GM23338 (cell line): ENCODE results near the gene S1PR2. TPM values are rescaled to one million over a fixed set of nuclear protein-coding genes. Genes with fewer than 3 reads are reported as not detected.

Experiments
- CTCF ChIP-seq, 2 experiments: fragments of 200-600 bp in 1 of 2; sonication (generic) in 1 of 2; conservative IDR thresholded peaks; 2 replicates each; pipeline versions ENCODE4 v1.5.1 to v1.6.1; 2016 to 2017; ENCODE audit warnings: antibody characterized with exemption in 2 of 2, low read depth in 2 of 2, mild to moderate bottlenecking in 2 of 2, moderate library complexity in 1 of 2
- EZH2 ChIP-seq: fragments of 200-600 bp; sonication (generic); IDR thresholded peaks from one replicate; pipeline ENCODE4 v1.8.0; 2017; ENCODE audit warnings: antibody characterized with exemption, mild to moderate bottlenecking, low read depth; ENCODE audit not compliant: unreplicated experiment
- EZH2phosphoT487 ChIP-seq: fragments of 200-600 bp; sonication (generic); IDR thresholded peaks from one replicate; pipeline ENCODE4 v1.8.1; 2018; ENCODE audit warnings: antibody characterized with exemption; ENCODE audit not compliant: unreplicated experiment
- STAT1 ChIP-seq: IDR thresholded peaks from one replicate; pipeline ENCODE4 v1.6.1; 2016; ENCODE audit warnings: antibody characterized with exemption; ENCODE audit not compliant: unreplicated experiment
- ZNF114 ChIP-seq: fragments of 250-450 bp; sonication (Bioruptor Pico); IDR thresholded peaks from 2 replicates; pipeline ENCODE4 v1.5.0; 2020; ENCODE audit warnings: mild to moderate bottlenecking, moderate library complexity
- polyA plus RNA-seq: library from polyadenylated mRNA; unstranded; fragments of >200 nt; fragmentation: Nextera tagmentation; extraction: Ambion mirVana; gene quantifications from 2 replicates; pipeline ENCODE4 v1.2.1, GENCODE V29; 2016
- total RNA-seq: library from RNA; depleted of rRNA; stranded (reverse); fragments of >200 nt; shearing (Covaris generic); gene quantifications from 2 replicates; pipeline ENCODE4 v1.2.3, GENCODE V29; 2014
- TF ChIP-seq, protein P1 (sequence below): fragments of 250-450 bp; sonication (Bioruptor Pico); IDR thresholded peaks from 2 replicates; pipeline ENCODE4 v1.5.0; 2020; ENCODE audit warnings: mild to moderate bottlenecking, moderate library complexity
- TF ChIP-seq, protein P2 (sequence below): IDR thresholded peaks from 2 replicates; pipeline ENCODE4 v1.6.1; 2016; ENCODE audit warnings: antibody characterized with exemption

The S1PR2 gene
- total and polyA plus RNA-seq, 2 experiments from 2014 or later = 9.2 to 13.9 TPM

GRCh38 chr19:10226376-10227025 lies 4.6 kb downstream of the S1PR2 start (continued):
- TF ChIP-seq, protein P1, sequence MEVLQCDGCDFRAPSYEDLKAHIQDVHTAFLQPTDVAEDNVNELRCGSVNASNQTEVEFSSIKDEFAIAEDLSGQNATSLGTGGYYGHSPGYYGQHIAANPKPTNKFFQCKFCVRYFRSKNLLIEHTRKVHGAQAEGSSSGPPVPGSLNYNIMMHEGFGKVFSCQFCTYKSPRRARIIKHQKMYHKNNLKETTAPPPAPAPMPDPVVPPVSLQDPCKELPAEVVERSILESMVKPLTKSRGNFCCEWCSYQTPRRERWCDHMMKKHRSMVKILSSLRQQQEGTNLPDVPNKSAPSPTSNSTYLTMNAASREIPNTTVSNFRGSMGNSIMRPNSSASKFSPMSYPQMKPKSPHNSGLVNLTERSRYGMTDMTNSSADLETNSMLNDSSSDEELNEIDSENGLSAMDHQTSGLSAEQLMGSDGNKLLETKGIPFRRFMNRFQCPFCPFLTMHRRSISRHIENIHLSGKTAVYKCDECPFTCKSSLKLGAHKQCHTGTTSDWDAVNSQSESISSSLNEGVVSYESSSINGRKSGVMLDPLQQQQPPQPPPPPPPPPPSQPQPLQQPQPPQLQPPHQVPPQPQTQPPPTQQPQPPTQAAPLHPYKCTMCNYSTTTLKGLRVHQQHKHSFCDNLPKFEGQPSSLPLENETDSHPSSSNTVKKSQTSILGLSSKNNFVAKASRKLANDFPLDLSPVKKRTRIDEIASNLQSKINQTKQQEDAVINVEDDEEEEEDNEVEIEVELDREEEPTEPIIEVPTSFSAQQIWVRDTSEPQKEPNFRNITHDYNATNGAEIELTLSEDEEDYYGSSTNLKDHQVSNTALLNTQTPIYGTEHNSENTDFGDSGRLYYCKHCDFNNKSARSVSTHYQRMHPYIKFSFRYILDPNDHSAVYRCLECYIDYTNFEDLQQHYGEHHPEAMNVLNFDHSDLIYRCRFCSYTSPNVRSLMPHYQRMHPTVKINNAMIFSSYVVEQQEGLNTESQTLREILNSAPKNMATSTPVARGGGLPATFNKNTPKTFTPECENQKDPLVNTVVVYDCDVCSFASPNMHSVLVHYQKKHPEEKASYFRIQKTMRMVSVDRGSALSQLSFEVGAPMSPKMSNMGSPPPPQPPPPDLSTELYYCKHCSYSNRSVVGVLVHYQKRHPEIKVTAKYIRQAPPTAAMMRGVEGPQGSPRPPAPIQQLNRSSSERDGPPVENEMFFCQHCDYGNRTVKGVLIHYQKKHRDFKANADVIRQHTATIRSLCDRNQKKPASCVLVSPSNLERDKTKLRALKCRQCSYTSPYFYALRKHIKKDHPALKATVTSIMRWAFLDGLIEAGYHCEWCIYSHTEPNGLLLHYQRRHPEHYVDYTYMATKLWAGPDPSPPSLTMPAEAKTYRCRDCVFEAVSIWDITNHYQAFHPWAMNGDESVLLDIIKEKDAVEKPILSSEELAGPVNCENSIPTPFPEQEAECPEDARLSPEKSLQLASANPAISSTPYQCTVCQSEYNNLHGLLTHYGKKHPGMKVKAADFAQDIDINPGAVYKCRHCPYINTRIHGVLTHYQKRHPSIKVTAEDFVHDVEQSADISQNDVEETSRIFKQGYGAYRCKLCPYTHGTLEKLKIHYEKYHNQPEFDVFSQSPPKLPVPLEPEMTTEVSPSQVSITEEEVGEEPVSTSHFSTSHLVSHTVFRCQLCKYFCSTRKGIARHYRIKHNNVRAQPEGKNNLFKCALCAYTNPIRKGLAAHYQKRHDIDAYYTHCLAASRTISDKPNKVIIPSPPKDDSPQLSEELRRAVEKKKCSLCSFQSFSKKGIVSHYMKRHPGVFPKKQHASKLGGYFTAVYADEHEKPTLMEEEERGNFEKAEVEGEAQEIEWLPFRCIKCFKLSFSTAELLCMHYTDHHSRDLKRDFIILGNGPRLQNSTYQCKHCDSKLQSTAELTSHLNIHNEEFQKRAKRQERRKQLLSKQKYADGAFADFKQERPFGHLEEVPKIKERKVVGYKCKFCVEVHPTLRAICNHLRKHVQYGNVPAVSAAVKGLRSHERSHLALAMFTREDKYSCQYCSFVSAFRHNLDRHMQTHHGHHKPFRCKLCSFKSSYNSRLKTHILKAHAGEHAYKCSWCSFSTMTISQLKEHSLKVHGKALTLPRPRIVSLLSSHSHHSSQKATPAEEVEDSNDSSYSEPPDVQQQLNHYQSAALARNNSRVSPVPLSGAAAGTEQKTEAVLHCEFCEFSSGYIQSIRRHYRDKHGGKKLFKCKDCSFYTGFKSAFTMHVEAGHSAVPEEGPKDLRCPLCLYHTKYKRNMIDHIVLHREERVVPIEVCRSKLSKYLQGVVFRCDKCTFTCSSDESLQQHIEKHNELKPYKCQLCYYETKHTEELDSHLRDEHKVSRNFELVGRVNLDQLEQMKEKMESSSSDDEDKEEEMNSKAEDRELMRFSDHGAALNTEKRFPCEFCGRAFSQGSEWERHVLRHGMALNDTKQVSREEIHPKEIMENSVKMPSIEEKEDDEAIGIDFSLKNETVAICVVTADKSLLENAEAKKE = no peak
- TF ChIP-seq ZNF114 (no peak), CTCF (conservative IDR thresholded peaks at IDR 0.05; ENCODE audit: low read depth in 2 of 2) (no peak), EZH2phosphoT487 (no peak), STAT1 (no peak), EZH2 (no peak)
- TF ChIP-seq, protein P2, sequence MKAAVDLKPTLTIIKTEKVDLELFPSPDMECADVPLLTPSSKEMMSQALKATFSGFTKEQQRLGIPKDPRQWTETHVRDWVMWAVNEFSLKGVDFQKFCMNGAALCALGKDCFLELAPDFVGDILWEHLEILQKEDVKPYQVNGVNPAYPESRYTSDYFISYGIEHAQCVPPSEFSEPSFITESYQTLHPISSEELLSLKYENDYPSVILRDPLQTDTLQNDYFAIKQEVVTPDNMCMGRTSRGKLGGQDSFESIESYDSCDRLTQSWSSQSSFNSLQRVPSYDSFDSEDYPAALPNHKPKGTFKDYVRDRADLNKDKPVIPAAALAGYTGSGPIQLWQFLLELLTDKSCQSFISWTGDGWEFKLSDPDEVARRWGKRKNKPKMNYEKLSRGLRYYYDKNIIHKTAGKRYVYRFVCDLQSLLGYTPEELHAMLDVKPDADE = no peak
